Kidney epithelial cell (primary cell): ENCODE data around the gene ISM2. TPM values are rescaled to one million over a fixed set of nuclear protein-coding genes. Genes with fewer than 3 reads are reported as not detected.

Experiments
- DNase-seq: peaks from one replicate; pipeline ENCODE4 v3.0.0-alpha.2; 2010; ENCODE audit warnings: low read depth
- H3K27me3 ChIP-seq: 2 replicates; pipeline ENCODE4 v1.6.0; 2011; ENCODE audit warnings: low read length; ENCODE audit not compliant: control insufficient read depth, insufficient read depth
- H3K36me3 ChIP-seq: 2 replicates; pipeline ENCODE4 v1.5.1; 2011; ENCODE audit warnings: low read length; ENCODE audit not compliant: control insufficient read depth, insufficient read depth
- H3K4me3 ChIP-seq: 2 replicates; pipeline ENCODE4 v1.5.1; 2011; ENCODE audit warnings: low read depth, mild to moderate bottlenecking, control low read depth, low read length
- total RNA-seq: library from RNA; depleted of rRNA; stranded (reverse); fragments of >200 nt; gene quantifications from 2 replicates; pipeline ENCODE4 v1.2.3, GENCODE V29; 2015
- TF ChIP-seq, protein P1 (sequence below): IDR thresholded peaks from 2 replicates; pipeline ENCODE4 v1.5.1; 2011; ENCODE audit warnings: mild to moderate bottlenecking, moderate library complexity, low read length, control low read depth, inconsistent platforms; ENCODE audit not compliant: insufficient read depth, poor library complexity, severe bottlenecking

Gene ISM2
- total RNA-seq, 1 donor from 2014 or later: 0.13 TPM

DNA sequence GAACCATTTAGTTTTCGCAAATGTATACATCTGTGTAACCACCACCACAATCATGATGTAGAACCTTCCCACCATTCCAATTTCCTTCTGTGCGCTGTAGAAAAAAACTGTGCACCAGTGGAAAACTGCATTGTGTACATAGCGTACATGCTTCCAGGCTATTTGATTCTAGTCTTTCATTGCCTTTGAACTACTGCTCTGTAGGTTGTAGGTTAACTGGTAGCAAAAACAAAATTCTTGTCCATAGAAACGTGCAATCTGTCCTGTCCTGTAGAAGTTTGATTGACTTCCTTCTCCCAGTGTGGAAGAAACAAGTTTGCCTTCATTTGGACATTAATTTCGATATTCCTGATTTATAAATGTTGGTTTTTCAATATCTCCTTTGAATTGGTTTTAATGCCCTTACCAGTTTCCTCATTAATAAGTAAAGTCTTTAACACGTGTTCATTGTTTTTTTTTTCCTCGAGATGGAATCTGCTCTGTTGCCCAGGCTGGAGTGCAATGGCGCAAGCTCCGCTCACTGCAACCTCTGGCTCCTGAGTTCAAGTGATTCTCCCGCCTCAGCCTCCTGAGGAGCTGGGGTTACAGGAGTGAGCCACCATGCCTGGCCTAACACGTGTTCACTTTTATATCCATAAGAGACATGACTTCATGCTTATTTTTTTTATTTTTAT, 3.6 kb upstream of the ISM2 start:
- Histone ChIP-seq H3K36me3 (no peaks in the 10 kb centered on the region), H3K27me3 (peaks cover 26% of the 10 kb centered on the region), H3K4me3 (no peak overlapping the region)
- TF ChIP-seq, protein P1, sequence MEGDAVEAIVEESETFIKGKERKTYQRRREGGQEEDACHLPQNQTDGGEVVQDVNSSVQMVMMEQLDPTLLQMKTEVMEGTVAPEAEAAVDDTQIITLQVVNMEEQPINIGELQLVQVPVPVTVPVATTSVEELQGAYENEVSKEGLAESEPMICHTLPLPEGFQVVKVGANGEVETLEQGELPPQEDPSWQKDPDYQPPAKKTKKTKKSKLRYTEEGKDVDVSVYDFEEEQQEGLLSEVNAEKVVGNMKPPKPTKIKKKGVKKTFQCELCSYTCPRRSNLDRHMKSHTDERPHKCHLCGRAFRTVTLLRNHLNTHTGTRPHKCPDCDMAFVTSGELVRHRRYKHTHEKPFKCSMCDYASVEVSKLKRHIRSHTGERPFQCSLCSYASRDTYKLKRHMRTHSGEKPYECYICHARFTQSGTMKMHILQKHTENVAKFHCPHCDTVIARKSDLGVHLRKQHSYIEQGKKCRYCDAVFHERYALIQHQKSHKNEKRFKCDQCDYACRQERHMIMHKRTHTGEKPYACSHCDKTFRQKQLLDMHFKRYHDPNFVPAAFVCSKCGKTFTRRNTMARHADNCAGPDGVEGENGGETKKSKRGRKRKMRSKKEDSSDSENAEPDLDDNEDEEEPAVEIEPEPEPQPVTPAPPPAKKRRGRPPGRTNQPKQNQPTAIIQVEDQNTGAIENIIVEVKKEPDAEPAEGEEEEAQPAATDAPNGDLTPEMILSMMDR: no peak
- DNase-seq: no peak

DNA sequence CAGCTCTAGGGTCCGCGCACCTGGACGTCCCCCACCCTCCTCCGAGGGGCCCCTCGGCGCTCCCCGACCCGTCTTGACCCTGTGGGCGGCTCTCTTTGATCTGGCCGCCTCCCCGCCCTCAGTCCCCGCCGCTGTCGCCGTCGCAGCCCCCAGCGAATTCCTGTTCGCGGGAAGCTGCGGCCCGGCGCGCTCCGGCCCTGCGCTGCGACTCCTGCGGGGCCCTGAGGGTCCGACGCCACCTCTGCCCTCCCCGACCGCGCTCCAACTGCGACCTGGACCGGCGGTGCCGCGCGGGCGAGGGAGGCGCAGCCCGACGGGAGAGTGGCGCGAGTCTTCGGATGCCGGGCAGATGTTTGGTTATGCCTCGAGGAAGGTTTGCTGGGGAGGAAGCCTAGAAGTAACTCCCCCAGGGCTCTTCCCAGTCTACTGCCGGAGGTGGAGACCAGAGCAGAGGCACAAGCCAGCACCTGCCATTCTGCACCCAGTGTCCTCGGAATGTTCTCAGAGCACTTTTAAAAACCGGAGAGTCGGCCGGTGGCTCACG, 440 bp upstream of the ISM2 start:
- Histone ChIP-seq H3K27me3 (peaks cover 28% of the 10 kb centered on the region), H3K4me3 (peak overlapping the region; percentile 40), H3K36me3 (no peaks in the 10 kb centered on the region)
- DNase-seq: no peak
- TF ChIP-seq, protein P1: no peak

DNA sequence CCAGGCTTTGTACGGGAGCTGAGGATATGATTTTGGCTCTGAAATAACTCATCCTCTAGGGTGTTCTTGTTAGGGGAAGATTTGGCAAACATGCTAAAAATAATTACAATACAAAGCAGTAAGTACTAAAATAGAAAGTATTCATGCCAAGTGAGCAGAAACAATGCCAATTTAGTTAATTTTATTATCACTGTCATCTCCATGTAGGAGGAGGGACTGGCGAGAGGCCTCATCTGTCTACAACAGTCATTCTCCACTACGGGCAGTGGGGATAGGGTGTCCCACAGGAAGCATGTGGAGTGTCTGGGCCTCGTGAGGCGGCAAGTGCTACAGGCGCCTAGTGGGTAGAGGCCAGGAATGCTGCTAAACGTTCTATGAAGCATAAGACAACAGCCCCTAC, 3.3 kb downstream of the ISM2 start:
- TF ChIP-seq, protein P1: no peak
- H3K27me3 ChIP-seq: peaks cover 28% of the 10 kb centered on the region
- H3K36me3 ChIP-seq: no peaks in the 10 kb centered on the region
- no peak overlapping the region for H3K4me3 ChIP-seq
- DNase-seq: no peak

DNA sequence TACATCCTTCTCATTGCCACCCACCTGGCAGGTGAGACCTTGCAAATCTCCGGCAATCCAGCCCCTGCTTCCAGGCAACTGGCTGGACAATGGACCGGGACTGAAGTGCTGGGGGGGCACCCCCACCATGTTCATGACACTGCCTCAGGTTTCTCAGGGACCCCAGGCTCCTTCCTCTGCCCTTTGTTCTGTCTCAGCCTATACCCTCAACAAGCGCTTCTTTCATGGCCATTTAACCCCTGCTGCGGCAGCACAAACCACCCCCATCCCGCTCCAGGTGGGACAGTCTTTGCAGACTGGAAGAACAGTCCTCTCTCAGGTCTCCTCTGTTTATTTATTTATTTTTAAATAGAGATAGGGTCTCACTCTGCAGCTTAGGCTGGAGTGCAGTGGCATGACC, 7.6 kb downstream of the ISM2 start:
- TF ChIP-seq, protein P1: no peak
- Histone ChIP-seq H3K36me3 (no peaks in the 10 kb centered on the region), H3K4me3 (no peak overlapping the region), H3K27me3 (no peaks in the 10 kb centered on the region)
- no peak for DNase-seq

DNA sequence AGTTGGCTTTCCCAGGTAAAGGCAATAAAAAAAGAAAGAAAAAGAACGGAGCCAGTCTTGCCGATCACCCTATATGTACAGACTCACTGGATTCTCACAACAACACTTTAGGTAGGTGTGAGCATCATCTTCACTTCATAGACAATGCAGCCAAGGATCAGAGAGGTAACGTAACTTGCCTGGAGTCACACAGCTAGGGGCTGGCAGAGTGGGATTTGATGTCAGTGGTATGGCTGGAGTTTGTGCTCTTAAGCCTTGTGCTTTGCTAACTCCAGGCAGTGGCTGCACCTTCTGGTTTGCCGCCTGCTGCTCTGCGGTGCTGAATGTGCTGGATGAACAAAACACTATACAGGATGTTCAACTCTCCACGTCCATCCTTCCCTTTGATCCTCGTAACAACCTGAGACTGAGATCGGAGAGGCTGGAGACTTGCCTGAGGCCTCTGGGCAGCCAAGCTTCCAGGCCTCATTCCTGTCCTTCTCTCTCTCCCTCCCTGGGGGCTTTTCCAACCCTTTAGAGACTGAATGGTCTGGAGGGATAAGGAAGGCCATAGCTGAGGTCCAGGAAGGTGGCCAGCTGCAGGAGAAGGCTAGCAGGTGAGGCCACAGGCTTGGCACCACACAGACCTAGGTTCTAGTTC, 8.1 kb downstream of the ISM2 start:
- no peaks in the 10 kb centered on the region for H3K27me3 ChIP-seq
- H3K36me3 ChIP-seq: no peaks in the 10 kb centered on the region
- TF ChIP-seq, protein P1: no peak
- H3K4me3 ChIP-seq: no peak overlapping the region
- DNase-seq: no peak
